ENCODE results near the gene ACTN2.

Gene ACTN2

DNA sequence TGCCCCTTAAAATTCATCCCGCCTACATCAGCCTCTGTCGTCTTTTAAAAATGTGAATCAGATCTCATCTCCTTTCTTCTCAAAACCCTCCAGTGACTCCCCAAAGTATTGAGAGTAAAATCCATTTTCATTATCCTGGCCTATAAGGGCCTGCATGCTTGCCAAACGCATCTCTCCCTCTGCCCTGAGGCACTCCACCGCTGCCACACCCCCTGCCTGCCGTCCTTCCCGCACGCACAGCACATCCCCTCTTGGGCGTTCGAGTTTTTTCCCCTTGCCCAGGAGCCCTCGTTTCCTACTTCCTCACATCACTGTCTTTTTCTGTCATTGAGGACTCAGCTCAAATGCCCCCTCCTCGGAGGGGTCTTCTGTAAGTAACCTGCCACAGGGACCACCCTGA, 55.5 kb downstream of the ACTN2 start:
- H3K9ac ChIP-seq (ENCODE audit: low read length): no peak overlapping the region
- H3F3A ChIP-seq (ENCODE audit: insufficient read depth): no peaks in the 10 kb centered on the region
- no peaks in the 10 kb centered on the region for H3K79me2 ChIP-seq (ENCODE audit: insufficient read depth, low read length)
- H4K20me1 ChIP-seq (ENCODE audit: low read depth, low read length): no peaks in the 10 kb centered on the region
- no peaks in the 10 kb centered on the region for H3K9me2 ChIP-seq (replicated peaks; ENCODE audit: insufficient read depth, low read length)
- no peak overlapping the region for H3K27ac ChIP-seq (ENCODE audit: low read depth, low read length)
- H3K27me3 ChIP-seq (ENCODE audit: low read length): no peaks in the 10 kb centered on the region
- H3K4me3 ChIP-seq (ENCODE audit: insufficient read depth, low read length, poor library complexity, severe bottlenecking): no peak overlapping the region
- no peaks in the 10 kb centered on the region for H3K36me3 ChIP-seq (ENCODE audit: low read length)
- no peak overlapping the region for H2AFZ ChIP-seq (ENCODE audit: low read depth, low read length, severe bottlenecking)
- no peak for TF ChIP-seq EZH2phosphoT487 (conservative IDR thresholded peaks at IDR 0.05; ENCODE audit: low read length)
- H3K4me2 ChIP-seq (ENCODE audit: low read depth, low read length, poor library complexity, severe bottlenecking): no peak overlapping the region
- no peaks in the 10 kb centered on the region for H3K9me3 ChIP-seq (ENCODE audit: insufficient read depth, low read length)

DNA sequence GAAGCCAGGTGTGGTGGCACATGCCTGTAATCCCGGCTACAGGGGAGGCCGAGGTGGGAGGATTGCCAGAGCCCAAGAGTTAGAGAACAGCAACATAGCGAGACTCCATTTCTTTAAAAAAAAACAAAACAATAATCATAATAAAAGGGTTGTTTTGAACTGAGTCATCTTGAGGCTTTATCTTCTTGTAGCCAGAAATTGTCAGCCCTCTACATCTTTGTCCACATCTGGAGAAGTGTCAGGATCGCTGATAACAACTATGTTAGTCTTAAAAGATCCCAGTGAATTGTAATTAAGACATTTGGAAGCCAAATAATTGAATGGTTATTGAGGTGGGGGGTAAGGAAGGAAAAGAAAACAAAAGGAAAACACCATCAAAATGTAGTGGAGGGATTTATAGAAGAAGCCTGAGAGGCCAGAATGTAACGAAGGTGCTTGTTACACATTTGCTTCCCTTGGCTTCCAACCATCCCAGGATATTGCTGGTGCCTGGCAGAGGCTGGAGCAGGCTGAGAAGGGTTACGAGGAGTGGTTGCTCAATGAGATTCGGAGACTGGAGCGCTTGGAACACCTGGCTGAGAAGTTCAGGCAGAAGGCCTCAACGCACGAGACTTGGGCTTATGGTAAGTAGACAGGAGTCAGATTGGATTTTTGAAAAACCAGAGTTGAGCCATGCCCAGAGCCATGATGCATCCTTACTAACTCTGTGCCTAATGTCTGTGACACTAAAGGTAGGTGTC, 56.3 kb downstream of the ACTN2 start:
- Histone ChIP-seq H3K9me3 (ENCODE audit: insufficient read depth, low read length) (no peaks in the 10 kb centered on the region), H3K9ac (ENCODE audit: low read length) (no peak overlapping the region), H3F3A (ENCODE audit: insufficient read depth) (no peaks in the 10 kb centered on the region), H3K27ac (ENCODE audit: low read depth, low read length) (no peak overlapping the region), H3K79me2 (ENCODE audit: insufficient read depth, low read length) (no peaks in the 10 kb centered on the region), H3K9me2 (replicated peaks; ENCODE audit: insufficient read depth, low read length) (no peaks in the 10 kb centered on the region), H3K27me3 (ENCODE audit: low read length) (no peaks in the 10 kb centered on the region), H3K36me3 (ENCODE audit: low read length) (no peaks in the 10 kb centered on the region), H2AFZ (ENCODE audit: low read depth, low read length, severe bottlenecking) (no peak overlapping the region), H4K20me1 (ENCODE audit: low read depth, low read length) (no peaks in the 10 kb centered on the region), H3K4me3 (ENCODE audit: insufficient read depth, low read length, poor library complexity, severe bottlenecking) (no peak overlapping the region), H3K4me2 (ENCODE audit: low read depth, low read length, poor library complexity, severe bottlenecking) (no peak overlapping the region)
- TF ChIP-seq EZH2phosphoT487 (conservative IDR thresholded peaks at IDR 0.05; ENCODE audit: low read length): no peak
- TF ChIP-seq, protein P1, sequence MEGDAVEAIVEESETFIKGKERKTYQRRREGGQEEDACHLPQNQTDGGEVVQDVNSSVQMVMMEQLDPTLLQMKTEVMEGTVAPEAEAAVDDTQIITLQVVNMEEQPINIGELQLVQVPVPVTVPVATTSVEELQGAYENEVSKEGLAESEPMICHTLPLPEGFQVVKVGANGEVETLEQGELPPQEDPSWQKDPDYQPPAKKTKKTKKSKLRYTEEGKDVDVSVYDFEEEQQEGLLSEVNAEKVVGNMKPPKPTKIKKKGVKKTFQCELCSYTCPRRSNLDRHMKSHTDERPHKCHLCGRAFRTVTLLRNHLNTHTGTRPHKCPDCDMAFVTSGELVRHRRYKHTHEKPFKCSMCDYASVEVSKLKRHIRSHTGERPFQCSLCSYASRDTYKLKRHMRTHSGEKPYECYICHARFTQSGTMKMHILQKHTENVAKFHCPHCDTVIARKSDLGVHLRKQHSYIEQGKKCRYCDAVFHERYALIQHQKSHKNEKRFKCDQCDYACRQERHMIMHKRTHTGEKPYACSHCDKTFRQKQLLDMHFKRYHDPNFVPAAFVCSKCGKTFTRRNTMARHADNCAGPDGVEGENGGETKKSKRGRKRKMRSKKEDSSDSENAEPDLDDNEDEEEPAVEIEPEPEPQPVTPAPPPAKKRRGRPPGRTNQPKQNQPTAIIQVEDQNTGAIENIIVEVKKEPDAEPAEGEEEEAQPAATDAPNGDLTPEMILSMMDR (IDR thresholded peaks at IDR 0.05; ENCODE audit: insufficient read depth, low read length, poor library complexity, severe bottlenecking): no peak

DNA sequence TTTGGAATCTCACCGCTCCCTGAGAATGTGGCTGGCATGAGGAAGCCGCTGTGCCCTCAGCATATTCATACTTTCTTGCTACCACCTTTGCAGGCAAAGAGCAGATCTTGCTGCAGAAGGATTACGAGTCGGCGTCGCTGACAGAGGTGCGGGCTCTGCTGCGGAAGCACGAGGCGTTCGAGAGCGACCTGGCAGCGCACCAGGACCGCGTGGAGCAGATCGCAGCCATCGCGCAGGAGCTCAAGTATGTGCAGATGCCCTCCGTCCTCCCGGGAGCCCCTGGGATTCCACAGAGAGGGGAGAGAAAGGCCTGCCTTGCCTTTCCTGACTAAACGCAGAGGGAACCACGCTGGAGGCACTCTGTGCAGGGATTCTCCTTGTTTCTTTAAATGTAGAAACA, 58.2 kb downstream of the ACTN2 start:
- Histone ChIP-seq H3K9me3 (ENCODE audit: insufficient read depth, low read length) (no peaks in the 10 kb centered on the region), H3K27me3 (ENCODE audit: low read length) (no peaks in the 10 kb centered on the region), H4K20me1 (ENCODE audit: low read depth, low read length) (no peaks in the 10 kb centered on the region), H3K79me2 (ENCODE audit: insufficient read depth, low read length) (no peaks in the 10 kb centered on the region), H3K27ac (ENCODE audit: low read depth, low read length) (no peak overlapping the region), H3K9me2 (replicated peaks; ENCODE audit: insufficient read depth, low read length) (no peaks in the 10 kb centered on the region), H3K9ac (ENCODE audit: low read length) (no peak overlapping the region), H3F3A (ENCODE audit: insufficient read depth) (no peaks in the 10 kb centered on the region), H3K4me2 (ENCODE audit: low read depth, low read length, poor library complexity, severe bottlenecking) (no peak overlapping the region), H3K4me3 (ENCODE audit: insufficient read depth, low read length, poor library complexity, severe bottlenecking) (no peak overlapping the region), H3K36me3 (ENCODE audit: low read length) (no peaks in the 10 kb centered on the region), H2AFZ (ENCODE audit: low read depth, low read length, severe bottlenecking) (no peak overlapping the region)
- TF ChIP-seq, protein P1 (IDR thresholded peaks at IDR 0.05; ENCODE audit: insufficient read depth, low read length, poor library complexity, severe bottlenecking): no peak
- TF ChIP-seq EZH2phosphoT487 (conservative IDR thresholded peaks at IDR 0.05; ENCODE audit: low read length): no peak

DNA sequence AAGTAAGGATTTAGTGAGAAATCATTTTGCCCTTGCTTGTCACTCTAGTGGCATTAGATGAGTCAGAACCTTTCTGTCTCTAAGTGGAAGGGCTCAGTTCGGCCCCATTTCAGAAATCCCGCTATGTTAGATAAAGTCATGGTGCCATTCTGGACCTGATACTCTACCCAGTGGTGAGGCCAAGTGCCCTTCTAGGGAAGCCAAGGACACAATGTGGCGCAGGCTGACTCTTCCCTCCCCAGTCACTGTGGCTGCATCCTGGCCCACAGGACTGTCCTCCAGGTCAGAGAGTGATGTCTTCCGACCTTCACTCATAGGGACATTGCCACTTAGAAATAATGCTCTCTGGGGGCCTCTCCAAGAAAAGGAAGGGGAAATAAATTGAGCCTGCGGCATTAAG, 60.5 kb downstream of the ACTN2 start:
- no peaks in the 10 kb centered on the region for H3F3A ChIP-seq (ENCODE audit: insufficient read depth)
- H3K27ac ChIP-seq (ENCODE audit: low read depth, low read length): no peak overlapping the region
- H3K9ac ChIP-seq (ENCODE audit: low read length): no peak overlapping the region
- no peaks in the 10 kb centered on the region for H3K36me3 ChIP-seq (ENCODE audit: low read length)
- no peak overlapping the region for H3K4me2 ChIP-seq (ENCODE audit: low read depth, low read length, poor library complexity, severe bottlenecking)
- H3K4me3 ChIP-seq (ENCODE audit: insufficient read depth, low read length, poor library complexity, severe bottlenecking): no peak overlapping the region
- TF ChIP-seq EZH2phosphoT487 (conservative IDR thresholded peaks at IDR 0.05; ENCODE audit: low read length): no peak
- TF ChIP-seq, protein P1 (IDR thresholded peaks at IDR 0.05; ENCODE audit: insufficient read depth, low read length, poor library complexity, severe bottlenecking): no peak
- H3K9me2 ChIP-seq (replicated peaks; ENCODE audit: insufficient read depth, low read length): no peaks in the 10 kb centered on the region
- no peaks in the 10 kb centered on the region for H3K9me3 ChIP-seq (ENCODE audit: insufficient read depth, low read length)
- no peak overlapping the region for H2AFZ ChIP-seq (ENCODE audit: low read depth, low read length, severe bottlenecking)
- H4K20me1 ChIP-seq (ENCODE audit: low read depth, low read length): no peaks in the 10 kb centered on the region
- H3K27me3 ChIP-seq (ENCODE audit: low read length): no peaks in the 10 kb centered on the region
- no peaks in the 10 kb centered on the region for H3K79me2 ChIP-seq (ENCODE audit: insufficient read depth, low read length)
